Stimulated activated CD8-positive, alpha-beta memory T cell treated with anti-CD3 and anti-CD28 coated beads, Interleukin-15, amount 100 ng/mL, for 48 hours (primary cell): ENCODE measurements around the gene SERINC5.

Source experiments
- DNase-seq, 2 donors: peaks; one replicate each; pipeline ENCODE4 v3.0.0-alpha.2; 2020; ENCODE audit warnings: low read depth in 2 of 2

Gene SERINC5

DNA sequence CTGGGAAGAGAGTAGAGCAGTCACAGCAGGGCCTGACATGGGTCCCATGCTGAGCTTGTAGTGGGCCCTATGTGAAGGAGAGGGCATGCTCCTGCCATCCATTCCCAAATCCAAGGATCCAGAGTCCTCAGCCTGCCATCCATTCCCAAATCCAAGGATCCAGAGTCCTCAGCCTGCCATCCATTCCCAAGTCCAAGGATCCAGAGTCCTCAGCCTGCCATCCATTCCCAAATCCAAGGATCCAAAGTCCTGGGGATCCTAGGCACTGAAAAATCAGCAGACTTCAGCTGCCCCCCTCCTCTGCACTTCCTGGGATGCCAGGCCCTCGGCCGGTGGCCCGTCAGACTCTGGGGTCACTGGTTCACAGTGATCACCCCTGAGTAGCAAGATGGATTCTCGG lies 187.1 kb downstream of the SERINC5 start:
- no peak for DNase-seq

DNA sequence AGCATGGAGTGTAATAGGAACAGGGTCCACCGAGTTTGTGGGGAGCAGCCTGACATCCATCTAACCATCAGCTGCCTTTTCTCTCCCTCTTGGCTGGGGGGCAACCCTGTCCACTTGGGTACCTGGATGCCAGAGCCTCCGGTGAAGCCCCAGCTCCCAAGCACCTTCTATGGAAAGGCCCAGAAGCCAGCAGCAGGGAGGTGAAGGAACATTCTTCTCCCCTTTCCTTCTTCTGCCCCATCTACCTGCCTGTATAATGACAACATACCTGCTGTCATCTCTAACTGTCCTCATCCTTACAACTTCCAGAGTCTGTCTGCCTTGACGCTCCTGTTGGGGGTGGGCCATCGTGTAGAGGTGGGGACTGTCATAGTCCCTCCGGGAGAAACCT lies 187.6 kb downstream of the SERINC5 start:
- DNase-seq: no peak

DNA sequence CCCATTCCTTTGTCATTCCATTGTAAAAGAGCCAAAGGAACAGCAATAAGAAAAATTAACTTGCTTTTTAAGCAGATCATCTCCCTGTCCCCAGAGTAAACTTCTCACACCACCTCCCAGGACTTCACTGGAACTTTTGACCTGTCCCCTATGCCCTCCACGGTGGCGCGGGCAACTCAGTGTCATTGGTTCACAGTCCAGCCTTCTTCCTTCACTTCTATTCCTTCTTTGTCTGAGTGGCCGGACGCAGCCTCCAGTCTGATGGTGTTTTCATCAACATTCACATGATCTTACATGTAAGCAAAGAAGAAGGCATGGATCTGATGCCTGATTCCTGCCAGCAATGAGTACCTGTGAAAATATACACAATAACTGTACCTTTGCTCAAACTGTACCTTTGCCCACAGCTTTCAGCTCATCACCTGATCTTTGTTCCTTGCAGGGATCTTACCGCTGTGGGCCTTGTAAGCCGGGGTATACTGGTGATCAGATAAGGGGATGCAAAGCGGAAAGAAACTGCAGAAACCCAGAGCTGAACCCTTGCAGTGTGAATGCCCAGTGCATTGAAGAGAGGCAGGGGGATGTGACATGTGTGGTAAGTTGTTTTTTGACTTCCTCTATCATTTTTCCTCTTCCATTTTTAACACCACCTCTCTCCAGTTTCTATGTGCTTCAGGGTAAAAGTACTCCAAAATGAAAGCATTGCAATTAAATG lies 188.2 kb downstream of the SERINC5 start:
- no peak for DNase-seq

DNA sequence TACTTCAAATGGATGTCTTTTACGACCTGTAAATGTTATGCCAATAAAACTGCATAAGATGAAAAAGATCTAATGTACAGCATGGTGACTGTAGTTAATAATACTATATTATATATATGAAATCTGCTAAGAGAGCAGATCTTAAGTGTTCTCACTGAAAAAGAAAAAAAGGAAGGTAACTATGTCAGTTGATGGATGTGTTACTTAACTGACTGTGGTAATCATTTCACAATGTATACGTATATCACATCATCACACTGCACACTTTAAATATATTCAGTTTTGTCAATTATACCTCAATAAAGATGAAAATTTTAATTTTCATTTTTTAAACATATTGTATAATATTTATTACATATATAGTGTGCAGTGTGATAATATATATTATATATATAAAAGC lies 188.8 kb downstream of the SERINC5 start:
- DNase-seq: no peak

DNA sequence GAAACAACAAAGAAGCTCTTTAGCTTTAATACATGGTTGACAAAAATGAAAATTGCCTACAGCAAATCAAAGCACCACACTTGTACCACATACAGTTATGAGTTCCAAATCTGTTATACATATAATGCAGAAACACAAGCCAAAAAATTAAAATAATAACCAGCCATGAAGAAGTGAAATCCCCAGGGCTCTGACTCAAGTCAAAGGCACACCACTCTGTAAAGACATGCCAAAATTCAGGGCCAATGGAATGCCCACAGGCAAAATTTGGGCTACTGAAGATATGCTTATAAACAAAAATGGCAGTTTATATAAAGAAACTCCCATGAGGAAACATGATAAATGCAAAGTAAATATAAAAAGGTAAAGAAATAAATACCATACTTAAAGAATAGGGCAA lies 191.7 kb downstream of the SERINC5 start:
- no peak for DNase-seq
